Astrocyte (in vitro differentiated cells and primary cell): ENCODE measurements around the gene TBX21. TPM values are rescaled to one million over a fixed set of nuclear protein-coding genes. Genes with fewer than 3 reads are reported as not detected.
A peak's percentile ranks its signal among the peaks of the same experiment; 100 is the strongest.

Source experiments
- DNase-seq: peaks from one replicate; pipeline ENCODE4 v3.0.0-alpha.2; 2010; ENCODE audit warnings: low read depth
- FAIRE-seq: peaks from 2 replicates; lab custom pipeline; 2011; peaks lifted over from hg19 to GRCh38; lab: Jason Lieb, UNC
- H2AFZ ChIP-seq: 2 replicates; pipeline ENCODE4 v1.6.0; 2012; ENCODE audit warnings: low read depth, low read length, inconsistent platforms
- H3K27ac ChIP-seq: 2 replicates; pipeline ENCODE4 v1.5.1; 2011; ENCODE audit warnings: low read depth, low read length, inconsistent platforms
- H3K27me3 ChIP-seq: 2 replicates; pipeline ENCODE4 v1.6.0; 2011; ENCODE audit warnings: low read length, inconsistent platforms; ENCODE audit not compliant: insufficient read depth
- H3K36me3 ChIP-seq: 2 replicates; pipeline ENCODE4 v1.5.1; 2011; ENCODE audit warnings: low read length, inconsistent platforms; ENCODE audit not compliant: insufficient read depth
- H3K4me1 ChIP-seq: 2 replicates; pipeline ENCODE4 v1.5.1; 2011; ENCODE audit warnings: low read length, inconsistent platforms; ENCODE audit not compliant: insufficient read depth
- H3K4me2 ChIP-seq: 2 replicates; pipeline ENCODE4 v1.6.0; 2012; ENCODE audit warnings: low read length, inconsistent platforms
- H3K4me3 ChIP-seq: 2 replicates; pipeline ENCODE4 v1.5.1; 2011; ENCODE audit warnings: low read depth, mild to moderate bottlenecking, low read length, inconsistent platforms; ENCODE audit not compliant: insufficient read depth
- H3K79me2 ChIP-seq: 2 replicates; pipeline ENCODE4 v1.6.0; 2012; ENCODE audit warnings: mild to moderate bottlenecking, low read length, inconsistent platforms; ENCODE audit not compliant: insufficient read depth
- H3K9ac ChIP-seq: 2 replicates; pipeline ENCODE4 v1.6.0; 2012; ENCODE audit warnings: mild to moderate bottlenecking, low read length, inconsistent platforms
- H3K9me3 ChIP-seq: 2 replicates; pipeline ENCODE4 v1.5.1; 2012; ENCODE audit warnings: low read depth, mild to moderate bottlenecking, low read length, inconsistent platforms; ENCODE audit not compliant: insufficient read depth
- H4K20me1 ChIP-seq: 2 replicates; pipeline ENCODE4 v1.6.0; 2012; ENCODE audit warnings: low read length, inconsistent platforms; ENCODE audit not compliant: insufficient read depth
- H3K27ac Mint-ChIP-seq: one replicate; pipeline ENCODE4 v1.8.0; 2021; ENCODE audit warnings: mild to moderate bottlenecking, mixed read lengths; ENCODE audit not compliant: unreplicated experiment
- H3K27me3 Mint-ChIP-seq: one replicate; pipeline ENCODE4 v1.8.0; 2021; ENCODE audit warnings: low read depth, mixed read lengths; ENCODE audit not compliant: unreplicated experiment
- H3K36me3 Mint-ChIP-seq: one replicate; pipeline ENCODE4 v1.8.0; 2021; ENCODE audit warnings: low read depth, mixed read lengths; ENCODE audit not compliant: unreplicated experiment
- H3K4me1 Mint-ChIP-seq: one replicate; pipeline ENCODE4 v1.8.0; 2021; ENCODE audit warnings: low read depth, mixed read lengths; ENCODE audit not compliant: unreplicated experiment
- H3K4me3 Mint-ChIP-seq: one replicate; pipeline ENCODE4 v1.8.0; 2021; ENCODE audit warnings: mild to moderate bottlenecking, moderate library complexity, mixed read lengths; ENCODE audit not compliant: unreplicated experiment
- H3K9me3 Mint-ChIP-seq: one replicate; pipeline ENCODE4 v1.8.0; 2021; ENCODE audit warnings: mild to moderate bottlenecking, mixed read lengths; ENCODE audit not compliant: unreplicated experiment
- CTCF ChIP-seq: IDR thresholded peaks from 2 replicates; pipeline ENCODE4 v1.5.1; 2011; ENCODE audit warnings: low read depth, mild to moderate bottlenecking, inconsistent platforms, low read length, moderate library complexity; ENCODE audit not compliant: insufficient read depth
- EZH2 ChIP-seq: IDR thresholded peaks from 2 replicates; pipeline ENCODE4 v1.6.1; 2012; ENCODE audit warnings: mild to moderate bottlenecking, low read length, inconsistent platforms; ENCODE audit not compliant: insufficient read depth
- total RNA-seq: library from RNA; stranded (reverse); gene quantifications from 2 replicates; pipeline ENCODE4 v1.2.1, GENCODE V29; 2021

The TBX21 gene
- total RNA-seq, 1 donor from 2014 or later, result not detected

GRCh38 chr17:47685556-47686275 is 47.3 kb upstream of the TBX21 start:
- Mint-ChIP-seq H3K4me3 (peak overlapping the region; percentile 8), H3K4me1 (peaks cover 40% of the 10 kb centered on the region), H3K9me3 (no peaks in the 10 kb centered on the region), H3K27me3 (no peaks in the 10 kb centered on the region), H3K36me3 (peaks cover 16% of the 10 kb centered on the region), H3K27ac (peak overlapping the region; percentile 94)
- FAIRE-seq (no peak), DNase-seq (no peak)
- Histone ChIP-seq H3K9me3 (no peaks in the 10 kb centered on the region), H3K27me3 (no peaks in the 10 kb centered on the region), H3K4me3 (no peak overlapping the region), H2AFZ (no peak overlapping the region), H3K36me3 (peaks cover 45% of the 10 kb centered on the region), H3K4me1 (peaks cover 21% of the 10 kb centered on the region), H3K79me2 (no peaks in the 10 kb centered on the region), H4K20me1 (peaks cover 57% of the 10 kb centered on the region), H3K9ac (peak overlapping the region; percentile 1), H3K27ac (peak overlapping the region; percentile 49), H3K4me2 (peak overlapping the region; percentile 16)
- TF ChIP-seq EZH2, result no peak
- no peak for TF ChIP-seq CTCF

GRCh38 chr17:47686276-47686635 is 46.8 kb upstream of the TBX21 start:
- no peaks in the 10 kb centered on the region for H3K9me3 ChIP-seq
- peak overlapping the region; percentile 16 for H3K4me2 ChIP-seq
- Mint-ChIP-seq H3K36me3 (peaks cover 16% of the 10 kb centered on the region), H3K27ac (peak overlapping the region; percentile 94), H3K9me3 (no peaks in the 10 kb centered on the region), H3K27me3 (no peaks in the 10 kb centered on the region), H3K4me1 (peaks cover 38% of the 10 kb centered on the region), H3K4me3 (peak overlapping the region; percentile 8)
- peaks cover 21% of the 10 kb centered on the region for H3K4me1 ChIP-seq
- DNase-seq (peak; percentile 57), FAIRE-seq (peak; percentile 39)
- no peaks in the 10 kb centered on the region for H3K27me3 ChIP-seq
- peaks cover 54% of the 10 kb centered on the region for H4K20me1 ChIP-seq
- H3K27ac ChIP-seq, result peak overlapping the region; percentile 49
- peaks cover 41% of the 10 kb centered on the region for H3K36me3 ChIP-seq
- no peak overlapping the region for H2AFZ ChIP-seq
- peak overlapping the region; percentile 1 for H3K9ac ChIP-seq
- no peaks in the 10 kb centered on the region for H3K79me2 ChIP-seq
- TF ChIP-seq CTCF (no peak), EZH2 (no peak)
- no peak overlapping the region for H3K4me3 ChIP-seq

GRCh38 chr17:47686664-47687327 is 46.2 kb upstream of the TBX21 start:
- H3K36me3 Mint-ChIP-seq, result peaks cover 16% of the 10 kb centered on the region
- no peaks in the 10 kb centered on the region for H3K27me3 ChIP-seq
- no peak overlapping the region for H3K4me2 ChIP-seq
- no peak for TF ChIP-seq CTCF
- TF ChIP-seq EZH2, result no peak
- H3K4me1 Mint-ChIP-seq, result peaks cover 38% of the 10 kb centered on the region
- peaks cover 37% of the 10 kb centered on the region for H3K36me3 ChIP-seq
- H3K4me3 Mint-ChIP-seq, result no peak overlapping the region
- peaks cover 21% of the 10 kb centered on the region for H3K4me1 ChIP-seq
- H3K4me3 ChIP-seq, result no peak overlapping the region
- H3K27ac Mint-ChIP-seq, result peak overlapping the region; percentile 94
- FAIRE-seq, result no peak
- H2AFZ ChIP-seq, result no peak overlapping the region
- H3K79me2 ChIP-seq, result no peaks in the 10 kb centered on the region
- H3K9me3 Mint-ChIP-seq, result no peaks in the 10 kb centered on the region
- no peak for DNase-seq
- H3K27ac ChIP-seq, result peak overlapping the region; percentile 49
- no peaks in the 10 kb centered on the region for H3K27me3 Mint-ChIP-seq
- H4K20me1 ChIP-seq, result peaks cover 51% of the 10 kb centered on the region
- H3K9me3 ChIP-seq, result no peaks in the 10 kb centered on the region
- H3K9ac ChIP-seq, result no peak overlapping the region
